H1 (cell line): ENCODE data around the gene DCDC2. TPM values are rescaled to one million over a fixed set of nuclear protein-coding genes. Genes with fewer than 3 reads are reported as not detected.

ENCODE experiments used
- CTCF ChIA-PET: fragments of 300-600 bp; sonication (Branson Sonifier 250); formaldehyde crosslinking; loops from one replicate; lab custom pipeline; 2021; ENCODE audit not compliant: partially characterized antibody; lab: Charles Lee
- POLR2A ChIA-PET: fragments of 300-600 bp; sonication (Branson Sonifier 250); formaldehyde crosslinking; loops from one replicate; lab custom pipeline; 2021; ENCODE audit warnings: inconsistent platforms; ENCODE audit not compliant: partially characterized antibody; lab: Charles Lee
- DNase-seq, 2 experiments: peaks; one replicate each; pipeline versions ENCODE4 v3.0.0 to v3.0.0-alpha.2; 2010 to 2022; ENCODE audit warnings: low spot score in 2 of 2, low read depth in 1 of 2, mixed read lengths in 1 of 2
- FAIRE-seq: peaks from 2 replicates; lab custom pipeline; 2011; peaks lifted over from hg19 to GRCh38; lab: Jason Lieb, UNC
- H2AFZ ChIP-seq: 2 replicates; pipeline ENCODE4 v1.8.1; 2012; ENCODE audit warnings: low read length, inconsistent platforms
- H2AK5ac ChIP-seq: 2 replicates; pipeline ENCODE4 v1.6.1; 2013; ENCODE audit warnings: low read depth, low read length
- H2BK120ac ChIP-seq: replicated peaks from 2 replicates; pipeline ENCODE3; 2013; ENCODE audit warnings: low read depth, low read length, inconsistent platforms
- H2BK12ac ChIP-seq: 2 replicates; pipeline ENCODE4 v1.6.1; 2013; ENCODE audit warnings: low read depth, low read length
- H2BK15ac ChIP-seq: 2 replicates; pipeline ENCODE4 v1.6.1; 2013; ENCODE audit warnings: low read length
- H2BK20ac ChIP-seq: 2 replicates; pipeline ENCODE4 v1.6.1; 2013; ENCODE audit warnings: low read length
- H2BK5ac ChIP-seq: 2 replicates; pipeline ENCODE4 v1.6.1; 2013; ENCODE audit warnings: low read depth, low read length
- H3K14ac ChIP-seq: 2 replicates; pipeline ENCODE4 v1.6.1; 2013; ENCODE audit warnings: inconsistent platforms; ENCODE audit not compliant: insufficient read length
- H3K18ac ChIP-seq: 2 replicates; pipeline ENCODE4 v1.6.1; 2013; ENCODE audit warnings: low read length; ENCODE audit errors: extremely low read depth
- H3K23ac ChIP-seq: 2 replicates; pipeline ENCODE4 v1.6.1; 2013; ENCODE audit warnings: inconsistent platforms; ENCODE audit not compliant: insufficient read length
- H3K23me2 ChIP-seq: 2 replicates; pipeline ENCODE4 v1.6.1; 2013; ENCODE audit warnings: low read depth, low read length
- H3K27ac ChIP-seq: 2 replicates; pipeline ENCODE4 v1.6.1; 2011; ENCODE audit warnings: low read depth, low read length, inconsistent platforms
- H3K27me3 ChIP-seq, 4 experiments: replicated peaks in 1 of 4; 1 replicate in 1 of 4; 2 replicates in 3 of 4; pipeline versions ENCODE4 v1.6.1 to v1.8.1; 2011 to 2013; ENCODE audit warnings: low read length in 3 of 4, mild to moderate bottlenecking in 3 of 4, inconsistent platforms in 2 of 4, mixed read lengths in 2 of 4, moderate library complexity in 1 of 4; ENCODE audit not compliant: control insufficient read depth in 3 of 4, insufficient read depth in 3 of 4; ENCODE audit errors: extremely low read depth in 1 of 4
- H3K36me3 ChIP-seq, 4 experiments: 2 replicates each; pipeline versions ENCODE4 v1.6.1 to v1.8.1; 2011 to 2013; ENCODE audit warnings: mild to moderate bottlenecking in 4 of 4, low read length in 3 of 4, moderate library complexity in 2 of 4, control low read depth in 1 of 4, inconsistent platforms in 1 of 4; ENCODE audit not compliant: insufficient read depth in 4 of 4, control insufficient read depth in 2 of 4
- H3K4ac ChIP-seq: replicated peaks from 2 replicates; pipeline ENCODE3; 2013; ENCODE audit warnings: low read length, low read depth, mixed read lengths, inconsistent platforms; ENCODE audit not compliant: insufficient read length
- H3K4me1 ChIP-seq, 4 experiments: replicated peaks in 1 of 4; 1 replicate in 1 of 4; 2 replicates in 3 of 4; pipeline versions ENCODE4 v1.6.1 to v1.8.1; 2011 to 2013; ENCODE audit warnings: low read length in 3 of 4, inconsistent platforms in 2 of 4, mixed read lengths in 1 of 4; ENCODE audit not compliant: insufficient read depth in 4 of 4, control insufficient read depth in 3 of 4
- H3K4me2 ChIP-seq, 2 experiments: 2 replicates each; pipeline versions ENCODE4 v1.6.1 to v1.8.1; 2011 to 2013; ENCODE audit warnings: low read depth in 2 of 2, low read length in 2 of 2, control low read depth in 1 of 2, inconsistent platforms in 1 of 2, mild to moderate bottlenecking in 1 of 2; ENCODE audit not compliant: insufficient read depth in 1 of 2
- H3K4me3 ChIP-seq, 4 experiments: fragments of 200-600, 300-600 bp in 1 of 4; sonication (generic), shearing (Covaris generic), sonication (Bioruptor Twin) in 1 of 4; 2 replicates each; pipeline versions ENCODE4 v1.5.1 to v1.8.1; 2011 to 2016; ENCODE audit warnings: low read length in 4 of 4, low read depth in 3 of 4, control low read depth in 2 of 4, inconsistent platforms in 2 of 4, mild to moderate bottlenecking in 2 of 4, mixed read lengths in 1 of 4, moderate library complexity in 1 of 4; ENCODE audit not compliant: insufficient read depth in 2 of 4; ENCODE audit errors: extremely low read depth in 1 of 4
- H3K56ac ChIP-seq: replicated peaks from 2 replicates; pipeline ENCODE3; 2013; ENCODE audit warnings: low read depth, mild to moderate bottlenecking, mixed read lengths, low read length, inconsistent platforms; ENCODE audit not compliant: insufficient read length
- H3K79me1 ChIP-seq: 2 replicates; pipeline ENCODE4 v1.6.1; 2013; ENCODE audit warnings: low read depth, low read length, control low read depth
- H3K79me2 ChIP-seq, 2 experiments: 2 replicates each; pipeline versions ENCODE4 v1.6.1 to v1.8.1; 2012 to 2013; ENCODE audit warnings: low read length in 2 of 2, mild to moderate bottlenecking in 2 of 2, inconsistent platforms in 1 of 2; ENCODE audit not compliant: insufficient read depth in 2 of 2, control insufficient read depth in 1 of 2
- H3K9ac ChIP-seq, 4 experiments: replicated peaks in 1 of 4; 1 replicate in 1 of 4; 2 replicates in 3 of 4; pipeline versions ENCODE4 v1.6.1 to v1.8.1; 2011 to 2013; ENCODE audit warnings: low read depth in 3 of 4, low read length in 3 of 4, control low read depth in 2 of 4, mild to moderate bottlenecking in 2 of 4, moderate library complexity in 2 of 4, inconsistent platforms in 1 of 4; ENCODE audit errors: extremely low read depth in 1 of 4
- H3K9me3 ChIP-seq, 2 experiments: 2 replicates each; pipeline versions ENCODE4 v1.6.1 to v1.8.1; 2012 to 2013; ENCODE audit warnings: mild to moderate bottlenecking in 2 of 2, moderate library complexity in 2 of 2, control low read depth in 1 of 2, inconsistent platforms in 1 of 2, low read depth in 1 of 2, low read length in 1 of 2, mixed read lengths in 1 of 2; ENCODE audit not compliant: insufficient read depth in 2 of 2
- H4K20me1 ChIP-seq, 2 experiments: replicated peaks in 1 of 2; 2 replicates each; pipeline versions ENCODE3 to v1.8.1; 2011 to 2013; ENCODE audit warnings: inconsistent platforms in 2 of 2, low read length in 2 of 2, mild to moderate bottlenecking in 1 of 2; ENCODE audit not compliant: insufficient read depth in 2 of 2, control insufficient read depth in 1 of 2
- H4K5ac ChIP-seq: 2 replicates; pipeline ENCODE4 v1.6.1; 2013; ENCODE audit warnings: low read length, low read depth, mixed read lengths, inconsistent platforms; ENCODE audit not compliant: insufficient read length
- H4K8ac ChIP-seq: 2 replicates; pipeline ENCODE4 v1.8.0; 2013; ENCODE audit warnings: mild to moderate bottlenecking, moderate library complexity, low read length, inconsistent platforms; ENCODE audit not compliant: insufficient read depth; ENCODE audit errors: extremely low read depth
- H4K91ac ChIP-seq: replicated peaks from 2 replicates; pipeline ENCODE3; 2013; ENCODE audit warnings: low read length, mixed read lengths, inconsistent platforms; ENCODE audit not compliant: insufficient read length
- BACH1 ChIP-seq: IDR thresholded peaks from 2 replicates; pipeline ENCODE4 v1.6.1; 2012; ENCODE audit warnings: low read length, improper control_type of control experiment
- KDM4A ChIP-seq: IDR thresholded peaks from one replicate; pipeline ENCODE4 v1.7.1; 2012; ENCODE audit warnings: low read depth, mild to moderate bottlenecking, moderate library complexity, low read length, inconsistent platforms; ENCODE audit not compliant: severe bottlenecking
- NANOG ChIP-seq: IDR thresholded peaks from 2 replicates; pipeline ENCODE4 v1.6.1; 2011; ENCODE audit warnings: low read length, low read depth, mild to moderate bottlenecking, inconsistent platforms; ENCODE audit not compliant: insufficient read depth, poor library complexity, severe bottlenecking
- NRF1 ChIP-seq: IDR thresholded peaks from 2 replicates; pipeline ENCODE4 v1.6.1; 2011; ENCODE audit warnings: mild to moderate bottlenecking, low read depth, low read length, improper control_type of control experiment
- RFX5 ChIP-seq: IDR thresholded peaks from 2 replicates; pipeline ENCODE4 v1.6.1; 2011; ENCODE audit warnings: low read depth, low read length, improper control_type of control experiment, borderline replicate concordance
- RXRA ChIP-seq: IDR thresholded peaks from 2 replicates; pipeline ENCODE4 v1.6.1; 2011; ENCODE audit warnings: low read depth, mild to moderate bottlenecking, low read length, moderate library complexity; ENCODE audit not compliant: insufficient read depth
- SIN3A ChIP-seq, 2 experiments: IDR thresholded peaks in 1 of 2; conservative IDR thresholded peaks in 1 of 2; 2 replicates each; pipeline ENCODE4 v1.6.1; 2011 to 2012; ENCODE audit warnings: low read length in 2 of 2, improper control_type of control experiment in 1 of 2, low read depth in 1 of 2, mild to moderate bottlenecking in 1 of 2
- TEAD4 ChIP-seq: IDR thresholded peaks from 2 replicates; pipeline ENCODE4 v1.6.1; 2012; ENCODE audit warnings: low read depth, low read length, inconsistent platforms, mixed read lengths
- WGBS, 2 experiments: shearing (Covaris generic) in 1 of 2; methylation state at CpG; one replicate each; pipeline versions ENCODE4 v1.1.6 to v1.1.7; 2013 to 2015; ENCODE audit warnings: low lambda C conversion rate in 2 of 2, mixed read lengths in 2 of 2, inconsistent platforms in 1 of 2, low coverage in 1 of 2, missing lambda C conversion rate in 1 of 2; ENCODE audit not compliant: insufficient replicate concordance in 2 of 2, insufficient coverage in 1 of 2, insufficient read length in 1 of 2; ENCODE audit errors: extremely low coverage in 1 of 2, missing lambda C conversion rate in 1 of 2; 5-methylcytosine and 5-hydroxymethylcytosine counted together
- polyA plus RNA-seq, 7 experiments: library from polyadenylated mRNA; depleted of rRNA in 3 of 7; stranded (reverse) in 5 of 7; unstranded in 2 of 7; fragments of >200 nt in 5 of 7; fragments of 200-250 nt in 2 of 7; gene quantifications; 1 replicate in 5 of 7; 2 replicates in 1 of 7; 4 replicates in 1 of 7; pipeline versions ENCODE4 v1.2.1 to v1.2.3, GENCODE V29; 2011 to 2013; ENCODE audit warnings: missing spikeins in 2 of 7, mixed read lengths in 2 of 7
- total RNA-seq: library from RNA; stranded (reverse); fragmentation: NEBNext Ultra II Directional; extraction: Animal tissue kit (Norgen Biotek cat#: 25700); gene quantifications from 2 replicates; pipeline ENCODE4 v1.2.1, GENCODE V29; 2021
- TF ChIP-seq, protein P1 (sequence below): IDR thresholded peaks from 2 replicates; pipeline ENCODE4 v1.6.1; 2011; ENCODE audit warnings: low read depth, mild to moderate bottlenecking, low read length; ENCODE audit not compliant: insufficient read depth
- TF ChIP-seq, protein P2 (sequence below): IDR thresholded peaks from 2 replicates; pipeline ENCODE4 v1.6.1; 2012; ENCODE audit warnings: low read length, inconsistent platforms

The DCDC2 gene
- total and polyA plus RNA-seq, 2 of the 8 experiments (the other 6 are each of a cell fraction or from before 2014, with no cell fraction given) = 0.03 to 0.15 TPM

DNA sequence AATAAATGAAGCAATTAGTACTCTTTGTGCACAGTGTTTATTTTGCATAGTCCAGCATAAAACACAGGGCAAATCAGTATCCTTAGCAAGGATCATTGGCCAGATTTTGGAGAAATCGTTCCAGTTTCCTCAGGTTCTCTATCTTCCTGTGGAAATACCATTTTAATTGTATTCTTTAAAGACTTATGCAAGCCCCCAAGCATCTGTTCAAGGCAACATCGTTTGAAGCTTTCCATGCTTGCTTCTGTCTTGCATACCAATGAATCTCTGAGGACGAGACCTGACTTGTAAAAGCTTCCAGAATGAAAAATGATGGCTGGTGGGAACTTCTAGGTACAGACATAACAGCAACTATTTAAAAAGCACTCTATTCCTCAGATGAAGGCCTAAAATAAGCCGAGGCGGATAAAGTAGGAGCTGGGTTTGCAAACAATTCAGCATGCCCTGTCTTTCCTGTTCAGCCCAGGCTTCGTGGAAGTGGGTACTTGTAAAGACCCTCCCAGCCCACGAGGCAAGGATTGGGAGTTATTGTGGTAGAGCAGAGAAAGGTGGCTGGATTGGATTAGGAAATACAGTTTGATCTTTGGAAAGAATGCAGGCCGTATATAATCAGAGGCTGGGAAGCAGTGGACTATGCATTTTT lies 210.2 kb downstream of the DCDC2 start:
- Histone ChIP-seq H3K4me3 (no peak overlapping the region), H2BK15ac (no peak overlapping the region), H3K23me2 (no peaks in the 10 kb centered on the region; the same call in 1 of the 2 replicates), H3K4me1 (no peaks in the 10 kb centered on the region), H3K56ac (no peak overlapping the region), H3K14ac (no peak overlapping the region), H3K27me3 (no peaks in the 10 kb centered on the region), H3K23ac (no peak overlapping the region), H2AFZ (0 out of 2 replicates have a peak overlapping the region, but pooled peaks have one; percentile 38), H3K36me3 (no peaks in the 10 kb centered on the region), H2AK5ac (no peak overlapping the region), H3K79me1 (no peaks in the 10 kb centered on the region), H4K8ac (no peak overlapping the region), H2BK20ac (no peak overlapping the region), H3K27ac (no peak overlapping the region), H3K4me2 (no peak overlapping the region), H3K9me3 (no peaks in the 10 kb centered on the region; a peak in 1 of 4 replicates), H3K18ac (no peak overlapping the region), H3K79me2 (no peaks in the 10 kb centered on the region), H2BK5ac (no peak overlapping the region), H4K91ac (no peak overlapping the region), H4K5ac (no peak overlapping the region), H3K9ac (no peak overlapping the region), H3K4ac (no peak overlapping the region), H2BK12ac (no peak overlapping the region), H4K20me1 (no peaks in the 10 kb centered on the region), H2BK120ac (no peak overlapping the region)
- FAIRE-seq = no peak
- DNase-seq = no peak
- ChIA-PET CTCF (interaction anchor here (0.6 kb wide), 1 partner anchor 26 kb away, joined by 3 read pairs; no protein-coding TSS in a partner anchor), POLR2A (no interaction called here)
- WGBS, 2 experiments = 90% methylated on average over 8 of the region's 8 CpGs; no CpG with 5 or more reads in 1 of the 2 experiments
- TF ChIP-seq KDM4A (no peak), BACH1 (no peak), RFX5 (no peak), RXRA (no peak), NANOG (no peak), NRF1 (no peak), TEAD4 (no peak), SIN3A (conservative IDR thresholded peaks at IDR 0.05 in 1 of 2, IDR thresholded peaks at IDR 0.05 in 1 of 2; ENCODE audit: low read depth in 1 of 2, low read length in 2 of 2) (no peak)
- TF ChIP-seq, protein P1, sequence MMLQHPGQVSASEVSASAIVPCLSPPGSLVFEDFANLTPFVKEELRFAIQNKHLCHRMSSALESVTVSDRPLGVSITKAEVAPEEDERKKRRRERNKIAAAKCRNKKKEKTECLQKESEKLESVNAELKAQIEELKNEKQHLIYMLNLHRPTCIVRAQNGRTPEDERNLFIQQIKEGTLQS = no peak
- TF ChIP-seq, protein P2, sequence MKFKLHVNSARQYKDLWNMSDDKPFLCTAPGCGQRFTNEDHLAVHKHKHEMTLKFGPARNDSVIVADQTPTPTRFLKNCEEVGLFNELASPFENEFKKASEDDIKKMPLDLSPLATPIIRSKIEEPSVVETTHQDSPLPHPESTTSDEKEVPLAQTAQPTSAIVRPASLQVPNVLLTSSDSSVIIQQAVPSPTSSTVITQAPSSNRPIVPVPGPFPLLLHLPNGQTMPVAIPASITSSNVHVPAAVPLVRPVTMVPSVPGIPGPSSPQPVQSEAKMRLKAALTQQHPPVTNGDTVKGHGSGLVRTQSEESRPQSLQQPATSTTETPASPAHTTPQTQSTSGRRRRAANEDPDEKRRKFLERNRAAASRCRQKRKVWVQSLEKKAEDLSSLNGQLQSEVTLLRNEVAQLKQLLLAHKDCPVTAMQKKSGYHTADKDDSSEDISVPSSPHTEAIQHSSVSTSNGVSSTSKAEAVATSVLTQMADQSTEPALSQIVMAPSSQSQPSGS = no peak
